Gastrocnemius medialis (tissue), 4 donors: ENCODE measurements around the gene TRPC3. TPM values are rescaled to one million over a fixed set of nuclear protein-coding genes. Genes with fewer than 3 reads are reported as not detected.

Source experiments
- ATAC-seq, 2 donors: fragments of 150-250 bp; one replicate each; pipeline ENCODE4 v1.9.1; 2016
- DNase-seq, 2 donors: peaks; one replicate each; pipeline ENCODE4 v3.0.0-alpha.2; 2019
- H3K27ac ChIP-seq, 4 donors: fragments of 200-600 bp; sonication (generic); 1 replicate in 1 of 4; 2 replicates in 3 of 4; pipeline ENCODE4 v1.5.1; 2016 to 2018; ENCODE audit warnings: mild to moderate bottlenecking in 2 of 4, moderate library complexity in 1 of 4
- H3K27me3 ChIP-seq, 3 donors: fragments of 200-600 bp; sonication (generic) in 2 of 3; 1 replicate in 1 of 3; 2 replicates in 2 of 3; pipeline versions ENCODE4 v1.5.1 to v1.6.0; 2016 to 2019; ENCODE audit warnings: mild to moderate bottlenecking in 1 of 3, moderate library complexity in 1 of 3
- H3K36me3 ChIP-seq, 2 donors: fragments of 200-600 bp; sonication (generic) in 1 of 2; one replicate each; pipeline ENCODE4 v1.5.1; 2017 to 2018
- H3K4me1 ChIP-seq, 2 donors: fragments of 200-600 bp; sonication (generic) in 1 of 2; one replicate each; pipeline ENCODE4 v1.5.1; 2016 to 2017; ENCODE audit warnings: mild to moderate bottlenecking in 2 of 2
- H3K4me3 ChIP-seq, 4 donors: fragments of 200-600 bp; sonication (generic) in 3 of 4; 1 replicate in 1 of 4; 2 replicates in 3 of 4; pipeline ENCODE4 v1.5.1; 2016 to 2019; ENCODE audit warnings: mild to moderate bottlenecking in 2 of 4
- H3K9me3 ChIP-seq, 3 donors: fragments of 200-600 bp; sonication (generic) in 2 of 3; 1 replicate in 1 of 3; 2 replicates in 2 of 3; pipeline ENCODE4 v1.5.1; 2016 to 2019
- CTCF ChIP-seq, 5 experiments: fragments of 450-650 bp in 3 of 5; fragments of 200-600 bp in 2 of 5; sonication (generic) in 2 of 5; IDR thresholded peaks in 4 of 5; conservative IDR thresholded peaks in 1 of 5; 1 replicate in 4 of 5; 2 replicates in 1 of 5; pipeline ENCODE4 v1.5.1; 2016 to 2019; ENCODE audit warnings: antibody characterized with exemption in 5 of 5, mild to moderate bottlenecking in 3 of 5, moderate library complexity in 3 of 5
- POLR2A ChIP-seq, 2 donors: fragments of 450-650 bp; IDR thresholded peaks; one replicate each; pipeline ENCODE4 v1.6.1; 2017; ENCODE audit warnings: antibody characterized with exemption in 2 of 2, mild to moderate bottlenecking in 2 of 2, moderate library complexity in 2 of 2
- in situ Hi-C, 4 donors: fragments of 200-750 bp; cut with MboI; loops; one replicate each; pipeline versions ENCODE4 v1.15.0 to v1.8.0; 2017; ENCODE audit warnings: low sequenced_read_pairs in 4 of 4
- intact Hi-C: fragments of 100-400 bp; cut with DNase I; formaldehyde crosslinking; loops from one replicate; pipeline ENCODE4 v1.15.1; 2023; ENCODE audit warnings: low total_unique reads
- total RNA-seq, 4 donors: library from RNA; depleted of rRNA; stranded (reverse); fragments of >200 nt; gene quantifications; one replicate each; pipeline versions ENCODE4 v1.1.0 to v1.2.3, GENCODE V29; 2016

Gene TRPC3
- total RNA-seq, 4 donors from 2014 or later = 0.09 TPM; not detected in 3

DNA sequence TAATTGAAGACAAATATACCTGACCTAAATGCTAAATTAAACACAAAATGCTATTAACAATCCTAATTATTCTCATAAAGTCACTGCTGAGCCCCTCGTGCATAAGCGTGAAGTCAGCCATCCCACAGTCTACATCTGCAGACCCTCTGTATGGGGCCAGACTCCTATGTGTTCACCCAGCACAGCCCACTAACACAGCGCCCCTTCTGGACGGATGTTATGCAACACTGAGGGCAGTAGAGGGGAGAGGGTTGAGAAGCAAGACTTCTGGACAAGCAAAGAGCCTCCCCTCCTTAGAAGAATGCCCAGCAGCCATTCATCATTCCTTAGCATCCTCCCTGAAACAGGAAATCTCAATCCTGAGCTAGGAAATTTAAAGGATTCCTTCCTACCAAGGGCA is 7.9 kb downstream of the TRPC3 start:
- peaks cover 3% of the 10 kb centered on the region in 3 donors for H3K27me3 ChIP-seq
- DNase-seq = no peak
- no peaks in the 10 kb centered on the region for H3K4me1 ChIP-seq
- in situ Hi-C loops = no loop called here
- H3K36me3 ChIP-seq = no peaks in the 10 kb centered on the region
- H3K27ac ChIP-seq = no peak overlapping the region
- ATAC-seq = no peak
- TF ChIP-seq POLR2A (IDR thresholded peaks at IDR 0.05) (no peak), CTCF (IDR thresholded peaks at IDR 0.05 in 4 of 5, conservative IDR thresholded peaks at IDR 0.05 in 1 of 5) (no peak)
- intact Hi-C loops = no loop called here
- H3K9me3 ChIP-seq = no peaks in the 10 kb centered on the region
- no peak overlapping the region for H3K4me3 ChIP-seq

DNA sequence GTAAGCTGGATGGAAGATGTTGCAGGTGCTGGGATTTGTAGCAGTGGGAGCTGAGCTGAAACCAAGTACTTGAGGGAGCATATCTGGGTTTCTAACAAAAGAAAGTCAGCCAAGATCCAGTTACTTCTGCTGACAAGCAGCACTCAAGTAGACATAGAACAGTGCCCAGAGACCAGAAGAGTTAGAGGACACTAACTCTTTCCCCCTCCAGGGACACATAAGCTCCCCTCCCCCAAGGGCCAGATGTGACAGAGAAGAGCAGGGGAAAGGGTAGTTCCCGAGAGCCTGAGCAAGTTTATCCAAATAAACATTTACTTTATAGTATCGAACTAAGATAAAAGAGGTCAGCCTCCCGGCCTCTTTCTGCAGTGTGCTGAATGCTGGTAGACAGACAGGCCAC is 12.2 kb downstream of the TRPC3 start:
- intact Hi-C loops = no loop called here

GRCh38 chr4:121938282-121939092 is 13.4 kb downstream of the TRPC3 start:
- ATAC-seq (no peak), DNase-seq (no peak)
- Histone ChIP-seq H3K4me1 (no peaks in the 10 kb centered on the region), H3K36me3 (no peaks in the 10 kb centered on the region), H3K9me3 (no peaks in the 10 kb centered on the region), H3K27ac (no peak overlapping the region), H3K4me3 (no peak overlapping the region), H3K27me3 (peaks cover 0 to 3% (median 0%) of the 10 kb centered on the region in 3 donors)
- intact Hi-C loops = no loop called here
- no peak for TF ChIP-seq POLR2A (IDR thresholded peaks at IDR 0.05)
- in situ Hi-C loops = no loop called here

More for the DNA sequence above, 12.2 kb downstream of the TRPC3 start:
- Histone ChIP-seq H3K36me3 (no peaks in the 10 kb centered on the region), H3K4me1 (no peaks in the 10 kb centered on the region), H3K4me3 (no peak overlapping the region), H3K27ac (no peak overlapping the region), H3K9me3 (no peaks in the 10 kb centered on the region), H3K27me3 (peaks cover 0 to 3% (median 0%) of the 10 kb centered on the region in 3 donors)
- in situ Hi-C loops = no loop called here
- no peak for DNase-seq
- no peak for ATAC-seq
- TF ChIP-seq CTCF (IDR thresholded peaks at IDR 0.05 in 4 of 5, conservative IDR thresholded peaks at IDR 0.05 in 1 of 5) (no peak), POLR2A (IDR thresholded peaks at IDR 0.05) (no peak)

- intact Hi-C loops (no loop called here), in situ Hi-C loops (no loop called here)
- no peak for DNase-seq
- Histone ChIP-seq H3K36me3 (no peaks in the 10 kb centered on the region), H3K27me3 (peaks cover 0 to 3% (median 0%) of the 10 kb centered on the region in 3 donors), H3K4me3 (no peak overlapping the region), H3K9me3 (no peaks in the 10 kb centered on the region), H3K4me1 (no peaks in the 10 kb centered on the region), H3K27ac (no peak overlapping the region)
- no peak for ATAC-seq
- TF ChIP-seq CTCF (IDR thresholded peaks at IDR 0.05 in 4 of 5, conservative IDR thresholded peaks at IDR 0.05 in 1 of 5) = no peak
- TF ChIP-seq POLR2A (IDR thresholded peaks at IDR 0.05) = no peak
Measured at GRCh38 chr4:121936101-121936500, 15.8 kb downstream of the TRPC3 start.

- DNase-seq (no peak), ATAC-seq (no peak)
- Histone ChIP-seq H3K9me3 (no peaks in the 10 kb centered on the region), H3K27me3 (no peaks in the 10 kb centered on the region), H3K4me3 (no peak overlapping the region), H3K27ac (no peak overlapping the region), H3K4me1 (no peaks in the 10 kb centered on the region), H3K36me3 (no peaks in the 10 kb centered on the region)
- intact Hi-C loops (no loop called here), in situ Hi-C loops (no loop called here)
- TF ChIP-seq POLR2A (IDR thresholded peaks at IDR 0.05) (no peak), CTCF (IDR thresholded peaks at IDR 0.05 in 4 of 5, conservative IDR thresholded peaks at IDR 0.05 in 1 of 5) (no peak)
Measured at GRCh38 chr4:121934635-121935034, 17.2 kb downstream of the TRPC3 start.
